ENCODE measurements around the gene CD38. TPM values are rescaled to one million over a fixed set of nuclear protein-coding genes. Genes with fewer than 3 reads are reported as not detected.

The CD38 gene
- polyA plus RNA-seq, 2 of the 4 experiments (the other 2 are of a cell fraction): 7.8 to 12.4 TPM

DNA sequence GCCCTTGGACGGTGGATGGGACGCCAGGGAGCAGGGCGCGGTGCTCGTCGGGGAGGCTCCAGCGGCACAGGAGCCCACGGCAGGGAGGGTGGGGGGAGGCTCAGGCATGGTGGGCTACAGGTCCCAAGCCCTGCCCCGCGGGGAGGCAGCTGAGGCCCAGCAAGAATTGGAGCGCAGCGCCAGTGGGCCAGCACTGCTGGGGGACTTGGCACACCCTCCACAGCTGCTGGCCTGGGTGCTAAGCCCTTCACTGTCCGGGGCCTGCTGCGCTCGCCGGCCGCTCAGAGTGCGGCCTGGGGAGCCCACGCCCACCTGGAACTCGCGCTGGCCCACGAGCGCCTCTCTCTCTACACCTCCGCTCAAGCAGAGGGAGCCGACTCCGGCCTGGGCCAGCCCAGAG is 8.6 kb downstream of the CD38 start:
- ChIA-PET POLR2A (no interaction called here), CTCF (interaction anchor here (1.5 kb wide), 1 partner anchor 19 kb away, joined by 8 read pairs; no protein-coding TSS in a partner anchor)
- H3K4me3 ChIP-seq: no peak overlapping the region
- no peaks in the 10 kb centered on the region for H3K9me3 ChIP-seq
- DNase-seq (ENCODE audit: low read depth in 1 of 2, low spot score in 1 of 2) (no peak), ATAC-seq (no peak; a peak in 1 of 6 replicates), FAIRE-seq (no peak)
- H3K4me2 ChIP-seq: no peak overlapping the region
- no peak for TF ChIP-seq FOSL2 (IDR thresholded peaks at IDR 0.05)
- TF ChIP-seq FOSL2 (CRISPR knock-in tag; IDR thresholded peaks at IDR 0.05): no peak
- TF ChIP-seq SREBF2 (IDR thresholded peaks at IDR 0.05): no peak
- no peak for TF ChIP-seq EP300 (IDR thresholded peaks at IDR 0.05)
- no peak overlapping the region for H3K27ac ChIP-seq
- no peaks in the 10 kb centered on the region for H3K4me1 ChIP-seq
- 95% methylated on average over 8 of the region's 26 CpGs for WGBS (ENCODE audit: missing lambda C conversion rate)

DNA sequence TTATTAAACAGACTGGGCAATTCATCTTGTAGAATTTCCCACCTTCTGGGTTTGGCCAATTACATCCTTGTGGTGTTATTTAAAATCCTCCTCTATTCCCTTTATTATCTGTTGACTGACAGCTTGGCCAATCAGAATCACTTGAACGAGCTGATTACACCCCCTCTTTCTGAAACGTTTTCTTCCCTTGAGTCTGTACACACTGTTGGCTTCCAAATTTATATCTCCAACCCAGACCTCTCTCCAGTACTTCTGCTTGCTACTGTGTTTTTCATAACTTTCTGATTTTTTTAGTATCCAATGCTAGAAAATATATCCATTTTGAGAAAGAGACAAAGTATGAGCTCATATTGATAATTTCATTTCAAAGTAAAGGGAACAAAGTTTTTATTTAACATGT is 14.8 kb downstream of the CD38 start:
- no peak overlapping the region for H3K27ac ChIP-seq
- CTCF ChIA-PET: interaction anchor here (1.0 to 2.3 kb wide), 2 partner anchors 13 to 163 kb away, joined by 4 to 6 read pairs; no protein-coding TSS in a partner anchor
- POLR2A ChIA-PET: no interaction called here
- FAIRE-seq: no peak
- H3K4me3 ChIP-seq: no peak overlapping the region
- 29% methylated on average over 2 of the region's 2 CpGs for WGBS (ENCODE audit: missing lambda C conversion rate)
- no peaks in the 10 kb centered on the region for H3K4me1 ChIP-seq
- ATAC-seq: no peak
- no peak overlapping the region for H3K4me2 ChIP-seq
- TF ChIP-seq EHF (CRISPR knock-in tag; IDR thresholded peaks at IDR 0.05) (no peak), HOXB13 (CRISPR knock-in tag; IDR thresholded peaks at IDR 0.05; ENCODE audit: low read depth) (no peak), TFCP2L1 (CRISPR knock-in tag; IDR thresholded peaks at IDR 0.05) (no peak), NFE2L2 (conservative IDR thresholded peaks at IDR 0.05; ENCODE audit: low read length) (no peak), SREBF2 (IDR thresholded peaks at IDR 0.05) (no peak), ZNF302 (CRISPR knock-in tag; IDR thresholded peaks at IDR 0.05) (no peak), JUNB (IDR thresholded peaks at IDR 0.05) (no peak), KDM1A (IDR thresholded peaks at IDR 0.05; ENCODE audit: low read depth) (no peak), HOXA7 (CRISPR knock-in tag; IDR thresholded peaks at IDR 0.05) (no peak), NPAS2 (CRISPR knock-in tag; IDR thresholded peaks at IDR 0.05; ENCODE audit: borderline replicate concordance) (no peak)
- TF ChIP-seq, protein P1, sequence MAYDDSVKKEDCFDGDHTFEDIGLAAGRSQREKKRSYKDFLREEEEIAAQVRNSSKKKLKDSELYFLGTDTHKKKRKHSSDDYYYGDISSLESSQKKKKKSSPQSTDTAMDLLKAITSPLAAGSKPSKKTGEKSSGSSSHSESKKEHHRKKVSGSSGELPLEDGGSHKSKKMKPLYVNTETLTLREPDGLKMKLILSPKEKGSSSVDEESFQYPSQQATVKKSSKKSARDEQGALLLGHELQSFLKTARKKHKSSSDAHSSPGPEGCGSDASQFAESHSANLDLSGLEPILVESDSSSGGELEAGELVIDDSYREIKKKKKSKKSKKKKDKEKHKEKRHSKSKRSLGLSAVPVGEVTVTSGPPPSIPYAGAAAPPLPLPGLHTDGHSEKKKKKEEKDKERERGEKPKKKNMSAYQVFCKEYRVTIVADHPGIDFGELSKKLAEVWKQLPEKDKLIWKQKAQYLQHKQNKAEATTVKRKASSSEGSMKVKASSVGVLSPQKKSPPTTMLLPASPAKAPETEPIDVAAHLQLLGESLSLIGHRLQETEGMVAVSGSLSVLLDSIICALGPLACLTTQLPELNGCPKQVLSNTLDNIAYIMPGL (CRISPR knock-in tag; IDR thresholded peaks at IDR 0.05; ENCODE audit: borderline replicate concordance): no peak
- TF ChIP-seq, protein P2, sequence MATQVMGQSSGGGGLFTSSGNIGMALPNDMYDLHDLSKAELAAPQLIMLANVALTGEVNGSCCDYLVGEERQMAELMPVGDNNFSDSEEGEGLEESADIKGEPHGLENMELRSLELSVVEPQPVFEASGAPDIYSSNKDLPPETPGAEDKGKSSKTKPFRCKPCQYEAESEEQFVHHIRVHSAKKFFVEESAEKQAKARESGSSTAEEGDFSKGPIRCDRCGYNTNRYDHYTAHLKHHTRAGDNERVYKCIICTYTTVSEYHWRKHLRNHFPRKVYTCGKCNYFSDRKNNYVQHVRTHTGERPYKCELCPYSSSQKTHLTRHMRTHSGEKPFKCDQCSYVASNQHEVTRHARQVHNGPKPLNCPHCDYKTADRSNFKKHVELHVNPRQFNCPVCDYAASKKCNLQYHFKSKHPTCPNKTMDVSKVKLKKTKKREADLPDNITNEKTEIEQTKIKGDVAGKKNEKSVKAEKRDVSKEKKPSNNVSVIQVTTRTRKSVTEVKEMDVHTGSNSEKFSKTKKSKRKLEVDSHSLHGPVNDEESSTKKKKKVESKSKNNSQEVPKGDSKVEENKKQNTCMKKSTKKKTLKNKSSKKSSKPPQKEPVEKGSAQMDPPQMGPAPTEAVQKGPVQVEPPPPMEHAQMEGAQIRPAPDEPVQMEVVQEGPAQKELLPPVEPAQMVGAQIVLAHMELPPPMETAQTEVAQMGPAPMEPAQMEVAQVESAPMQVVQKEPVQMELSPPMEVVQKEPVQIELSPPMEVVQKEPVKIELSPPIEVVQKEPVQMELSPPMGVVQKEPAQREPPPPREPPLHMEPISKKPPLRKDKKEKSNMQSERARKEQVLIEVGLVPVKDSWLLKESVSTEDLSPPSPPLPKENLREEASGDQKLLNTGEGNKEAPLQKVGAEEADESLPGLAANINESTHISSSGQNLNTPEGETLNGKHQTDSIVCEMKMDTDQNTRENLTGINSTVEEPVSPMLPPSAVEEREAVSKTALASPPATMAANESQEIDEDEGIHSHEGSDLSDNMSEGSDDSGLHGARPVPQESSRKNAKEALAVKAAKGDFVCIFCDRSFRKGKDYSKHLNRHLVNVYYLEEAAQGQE (IDR thresholded peaks at IDR 0.05): no peak
- no peak for DNase-seq (ENCODE audit: low read depth in 1 of 2, low spot score in 1 of 2)
- H3K9me3 ChIP-seq: no peaks in the 10 kb centered on the region

DNA sequence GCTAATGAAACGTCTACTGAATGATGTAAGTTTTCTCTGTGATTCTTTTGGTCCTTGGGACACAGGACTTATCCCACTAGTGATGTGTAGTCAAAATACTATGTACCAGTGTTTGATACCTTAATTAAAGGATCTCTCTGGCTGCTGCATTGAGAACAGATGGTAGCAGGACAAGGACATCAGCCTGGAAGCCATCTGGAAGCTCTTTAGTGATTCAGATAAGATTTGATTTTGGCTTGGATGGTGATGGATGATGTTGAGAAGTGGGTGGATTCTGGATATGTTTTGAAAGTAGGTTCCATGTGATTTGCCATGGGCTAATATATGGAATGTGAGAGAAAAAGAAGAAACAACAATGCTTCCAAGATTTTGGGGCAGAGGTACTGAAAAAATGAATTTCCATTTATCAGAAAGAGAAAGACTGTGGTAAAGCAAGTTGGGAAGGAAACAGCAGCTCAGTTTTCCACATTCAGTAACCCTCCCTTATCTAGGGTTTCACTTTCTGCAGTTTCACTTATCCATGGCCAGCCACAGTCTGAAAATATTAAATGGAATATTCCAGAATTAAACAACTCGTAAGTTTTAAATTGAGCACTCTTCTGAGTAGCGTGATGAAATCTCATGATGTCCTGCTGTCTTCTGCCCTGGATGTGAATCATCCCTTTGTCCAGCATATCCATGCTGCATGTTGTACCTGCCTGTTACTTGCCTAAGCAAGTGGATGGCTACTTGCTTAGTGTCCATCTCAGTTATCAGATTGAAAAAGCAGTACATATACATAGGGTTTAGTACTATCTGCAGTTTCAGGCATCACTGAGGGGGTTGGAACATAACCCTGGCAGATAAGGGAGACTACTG is 15.6 kb downstream of the CD38 start:
- TF ChIP-seq FOXS1 (CRISPR knock-in tag; IDR thresholded peaks at IDR 0.05) (no peak), RAD21 (conservative IDR thresholded peaks at IDR 0.05 in 1 of 2, IDR thresholded peaks at IDR 0.05 in 1 of 2) (no peak), RCOR1 (IDR thresholded peaks at IDR 0.05; ENCODE audit: low read depth, low read length) (no peak), JUN (IDR thresholded peaks at IDR 0.05) (no peak), BHLHE40 (IDR thresholded peaks at IDR 0.05; ENCODE audit: low read depth, low read length) (no peak), RFX5 (IDR thresholded peaks at IDR 0.05) (no peak), EHMT2 (IDR thresholded peaks at IDR 0.05; ENCODE audit: low read depth) (no peak), HOXA7 (CRISPR knock-in tag; IDR thresholded peaks at IDR 0.05) (no peak), FOSB (CRISPR knock-in tag; IDR thresholded peaks at IDR 0.05) (no peak), RNF2 (IDR thresholded peaks at IDR 0.05; ENCODE audit: borderline replicate concordance, low read depth) (no peak)
- TF ChIP-seq, protein P3, sequence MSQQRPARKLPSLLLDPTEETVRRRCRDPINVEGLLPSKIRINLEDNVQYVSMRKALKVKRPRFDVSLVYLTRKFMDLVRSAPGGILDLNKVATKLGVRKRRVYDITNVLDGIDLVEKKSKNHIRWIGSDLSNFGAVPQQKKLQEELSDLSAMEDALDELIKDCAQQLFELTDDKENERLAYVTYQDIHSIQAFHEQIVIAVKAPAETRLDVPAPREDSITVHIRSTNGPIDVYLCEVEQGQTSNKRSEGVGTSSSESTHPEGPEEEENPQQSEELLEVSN (IDR thresholded peaks at IDR 0.05; ENCODE audit: borderline replicate concordance, low read depth): no peak
- CTCF ChIA-PET: interaction anchor here (0.7 to 2.3 kb wide), 4 partner anchors 12 to 162 kb away, joined by 3 to 6 read pairs (median 4); partner anchors contain the start of gene CD38
- POLR2A ChIA-PET: no interaction called here
- no peak for DNase-seq (ENCODE audit: low read depth in 1 of 2, low spot score in 1 of 2)
- 87% methylated on average over 3 of the region's 3 CpGs for WGBS (ENCODE audit: missing lambda C conversion rate)
- no peak overlapping the region for H3K4me2 ChIP-seq
- ATAC-seq: no peak
- H3K9me3 ChIP-seq: no peaks in the 10 kb centered on the region
- no peaks in the 10 kb centered on the region for H3K4me1 ChIP-seq
- no peak for FAIRE-seq
- no peak overlapping the region for H3K27ac ChIP-seq
- no peak overlapping the region for H3K4me3 ChIP-seq
